Keratinocyte (primary cell): Measurements from ENCODE around the gene ANKS1B. TPM values are rescaled to one million over a fixed set of nuclear protein-coding genes. Genes with fewer than 3 reads are reported as not detected.

Experiments used
- DNase-seq: peaks from one replicate; pipeline ENCODE4 v3.0.0-alpha.2; 2011; ENCODE audit warnings: low read depth, missing footprints, low spot score
- FAIRE-seq: peaks from 2 replicates; lab custom pipeline; 2011; peaks lifted over from hg19 to GRCh38; lab: Jason Lieb, UNC
- H2AFZ ChIP-seq: 2 replicates; pipeline ENCODE4 v1.6.0; 2012; ENCODE audit warnings: low read length, control low read depth, inconsistent platforms; ENCODE audit not compliant: control insufficient read depth
- H3K27ac ChIP-seq: 2 replicates; pipeline ENCODE4 v1.5.1; 2011; ENCODE audit warnings: low read length; ENCODE audit not compliant: control insufficient read depth, insufficient read depth
- H3K27me3 ChIP-seq: 3 replicates; pipeline ENCODE4 v1.6.0; 2011; ENCODE audit warnings: low read length; ENCODE audit not compliant: control insufficient read depth, insufficient read depth; ENCODE audit errors: extremely low read depth
- H3K36me3 ChIP-seq, 2 experiments: 2 replicates in 1 of 2; 3 replicates in 1 of 2; pipeline ENCODE4 v1.5.1; 2011; ENCODE audit warnings: low read length in 2 of 2, mild to moderate bottlenecking in 1 of 2; ENCODE audit not compliant: control insufficient read depth in 2 of 2, insufficient read depth in 2 of 2; ENCODE audit errors: extremely low read depth in 1 of 2
- H3K4me1 ChIP-seq: 3 replicates; pipeline ENCODE4 v1.5.1; 2011; ENCODE audit warnings: low read length; ENCODE audit not compliant: control insufficient read depth, insufficient read depth; ENCODE audit errors: extremely low read depth
- H3K4me2 ChIP-seq: 3 replicates; pipeline ENCODE4 v1.6.0; 2011; ENCODE audit warnings: low read depth, low read length; ENCODE audit not compliant: control insufficient read depth, insufficient read depth; ENCODE audit errors: extremely low read depth
- H3K4me3 ChIP-seq, 3 experiments: fragments of 200-600 bp in 1 of 3; sonication (generic) in 1 of 3; 2 replicates in 2 of 3; 3 replicates in 1 of 3; pipeline ENCODE4 v1.5.1; 2011 to 2016; ENCODE audit warnings: low read length in 3 of 3, mild to moderate bottlenecking in 3 of 3, control low read depth in 2 of 3, inconsistent platforms in 1 of 3, low read depth in 1 of 3, mixed read lengths in 1 of 3, mixed run types in 1 of 3, moderate library complexity in 1 of 3; ENCODE audit not compliant: control insufficient read depth in 2 of 3, insufficient read depth in 2 of 3; ENCODE audit errors: extremely low read depth in 1 of 3
- H3K79me2 ChIP-seq: 2 replicates; pipeline ENCODE4 v1.6.0; 2012; ENCODE audit warnings: low read length; ENCODE audit not compliant: control insufficient read depth, insufficient read depth
- H3K9ac ChIP-seq: 3 replicates; pipeline ENCODE4 v1.6.0; 2011; ENCODE audit warnings: low read length; ENCODE audit not compliant: control insufficient read depth, insufficient read depth; ENCODE audit errors: extremely low read depth
- H3K9me1 ChIP-seq: 3 replicates; pipeline ENCODE4 v1.6.0; 2011; ENCODE audit warnings: low read length; ENCODE audit not compliant: control insufficient read depth, insufficient read depth; ENCODE audit errors: extremely low read depth
- H3K9me3 ChIP-seq: 2 replicates; pipeline ENCODE4 v1.5.1; 2012; ENCODE audit warnings: low read depth, low read length; ENCODE audit not compliant: control insufficient read depth
- H4K20me1 ChIP-seq: 3 replicates; pipeline ENCODE4 v1.6.0; 2011; ENCODE audit warnings: low read length; ENCODE audit not compliant: control insufficient read depth, insufficient read depth; ENCODE audit errors: extremely low read depth
- CTCF ChIP-seq, 3 experiments: IDR thresholded peaks in 1 of 3; conservative IDR thresholded peaks in 1 of 3; optimal IDR thresholded peaks in 1 of 3; 2 replicates in 2 of 3; 3 replicates in 1 of 3; pipeline versions ENCODE3 to v1.5.1; 2011; ENCODE audit warnings: low read length in 3 of 3, mild to moderate bottlenecking in 3 of 3, moderate library complexity in 2 of 3, control low read depth in 1 of 3, inconsistent platforms in 1 of 3; ENCODE audit not compliant: insufficient read depth in 2 of 3; ENCODE audit errors: extremely low read depth in 1 of 3
- EZH2 ChIP-seq: IDR thresholded peaks from one replicate; pipeline ENCODE4 v1.6.1; 2012; ENCODE audit warnings: inconsistent platforms, mild to moderate bottlenecking, low read length, moderate library complexity
- dilution Hi-C: fragments of 300-500 bp; cut with MboI; formaldehyde crosslinking; loops from one replicate; pipeline ENCODE4 v1.7.0; 2020; ENCODE audit warnings: low sequenced_read_pairs; ENCODE audit not compliant: extremely low pct_ligation_motif_present
- polyA minus RNA-seq, 3 experiments: library from RNA; depleted of rRNA, polyadenylated mRNA; stranded (reverse); fragments of >200 nt; gene quantifications; 1 replicate in 1 of 3; 2 replicates in 1 of 3; 3 replicates in 1 of 3; pipeline ENCODE4 v1.2.3, GENCODE V29; 2011
- polyA plus RNA-seq, 5 experiments: library from polyadenylated mRNA; depleted of rRNA in 3 of 5; stranded (reverse) in 3 of 5; stranded (forward) in 1 of 5; unstranded in 1 of 5; fragments of >200 nt; gene quantifications; 1 replicate in 1 of 5; 2 replicates in 3 of 5; 3 replicates in 1 of 5; pipeline versions ENCODE4 v1.2.1 to v1.2.3, GENCODE V29; 2011 to 2012; ENCODE audit warnings: missing spikeins in 2 of 5, low read depth in 1 of 5, low replicate concordance in 1 of 5

The ANKS1B gene
- polyA plus RNA-seq (0.04 TPM in 1 of 3 replicates, not detected in the others), polyA minus RNA-seq (0.51 TPM in 1 of 3 replicates, not detected in the others)
- not detected for polyA plus RNA-seq (2011; ENCODE audit: low read depth)
- polyA plus RNA-seq (2011; cell fraction: cytosol; rRNA removed), result not detected in 2 replicates
- polyA plus RNA-seq (2011; cell fraction: nucleus; rRNA removed), result not detected in 2 replicates
- polyA plus RNA-seq (2012; ENCODE audit: low replicate concordance), result not detected in 2 replicates
- not detected for polyA minus RNA-seq (2011; cell fraction: cytosol; rRNA and poly(A)+ RNA removed)
- polyA minus RNA-seq (2011; cell fraction: nucleus; rRNA and poly(A)+ RNA removed), result not detected in 2 replicates

GRCh38 chr12:99984271-99985128, at the start of gene ANKS1B:
Gene ANKS1B (minus strand): TSS chr12:99984936. CDS start chr12:99984237, 699 bp downstream.
- Histone ChIP-seq H3K4me2 (peak within 1 kb of the TSS; percentile 96), H3K79me2 (no peaks in the 10 kb centered on the region), H3K27me3 (peaks cover 21% of the 10 kb centered on the region), H3K4me3 (peak within 1 kb of the TSS; percentile 34 to 73 (median 63)), H2AFZ (peak within 1 kb of the TSS; percentile 71), H3K9me3 (no peaks in the 10 kb centered on the region), H3K4me1 (peaks cover 4% of the 10 kb centered on the region), H3K9me1 (peaks cover 2% of the 10 kb centered on the region), H3K36me3 (no peaks in the 10 kb centered on the region), H3K27ac (no peak within 1 kb of the TSS), H3K9ac (peak within 1 kb of the TSS; percentile 15), H4K20me1 (no peaks in the 10 kb centered on the region)
- DNase-seq, result no peak
- dilution Hi-C loops, result no loop called here
- no peak for FAIRE-seq
- TF ChIP-seq EZH2, result no peak
- no peak for TF ChIP-seq CTCF (optimal IDR thresholded peaks at IDR 0.05 in 1 of 3, IDR thresholded peaks at IDR 0.05 in 1 of 3, conservative IDR thresholded peaks at IDR 0.05 in 1 of 3; ENCODE audit: extremely low read depth in 1 of 3, insufficient read depth in 2 of 3, low read length in 3 of 3)

GRCh38 chr12:100031836-100032235, 47.1 kb upstream of the ANKS1B start:
- H3K4me1 ChIP-seq, result no peaks in the 10 kb centered on the region
- H4K20me1 ChIP-seq, result no peaks in the 10 kb centered on the region
- H3K9ac ChIP-seq, result no peak overlapping the region
- H3K27me3 ChIP-seq, result no peaks in the 10 kb centered on the region
- no peaks in the 10 kb centered on the region for H3K9me3 ChIP-seq
- no peak for TF ChIP-seq CTCF (optimal IDR thresholded peaks at IDR 0.05 in 1 of 3, IDR thresholded peaks at IDR 0.05 in 1 of 3, conservative IDR thresholded peaks at IDR 0.05 in 1 of 3; ENCODE audit: extremely low read depth in 1 of 3, insufficient read depth in 2 of 3, low read length in 3 of 3)
- no peak for TF ChIP-seq EZH2
- H2AFZ ChIP-seq, result no peak overlapping the region
- H3K4me3 ChIP-seq, result no peak overlapping the region
- no peaks in the 10 kb centered on the region for H3K9me1 ChIP-seq
- DNase-seq (no peak), FAIRE-seq (no peak)
- no peak overlapping the region for H3K4me2 ChIP-seq
- no peaks in the 10 kb centered on the region for H3K36me3 ChIP-seq
- H3K79me2 ChIP-seq, result no peaks in the 10 kb centered on the region
- dilution Hi-C loops, result no loop called here
- no peak overlapping the region for H3K27ac ChIP-seq
